ENCODE measurements around the gene EGFL6. TPM values are rescaled to one million over a fixed set of nuclear protein-coding genes. Genes with fewer than 3 reads are reported as not detected.

The EGFL6 gene
- total RNA-seq, 1 experiment from 2014 or later: not detected

DNA sequence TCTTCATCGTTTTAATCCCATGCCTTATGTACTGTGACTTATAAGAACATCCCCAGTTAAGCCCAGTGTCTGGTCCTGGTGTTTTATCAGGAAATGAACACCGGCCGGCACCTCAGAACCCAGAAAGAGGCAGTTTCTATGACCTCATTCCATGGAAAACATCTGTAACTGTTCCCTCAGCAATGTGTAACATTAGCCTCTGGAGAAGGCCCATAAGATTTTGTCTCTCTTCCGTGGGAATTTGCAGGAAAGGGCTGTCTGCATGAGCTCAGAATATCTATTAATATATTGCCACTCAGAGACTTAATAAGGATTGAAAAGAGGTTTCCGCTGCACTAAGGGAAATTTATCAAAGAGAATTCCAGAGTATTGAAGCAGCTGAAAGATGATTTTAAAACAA lies 80.4 kb downstream of the EGFL6 start:
- H3K4me3 ChIP-seq: no peak overlapping the region
- H3K4me1 ChIP-seq (replicated peaks): peaks cover 27% of the 10 kb centered on the region
- no peak overlapping the region for H3K27ac ChIP-seq
- no peaks in the 10 kb centered on the region for H3K9me3 ChIP-seq (replicated peaks)
- DNase-seq (ENCODE audit: low read depth in 1 of 2, low spot score in 2 of 2): no peak
- H3K36me3 ChIP-seq: no peaks in the 10 kb centered on the region
- no peaks in the 10 kb centered on the region for H3K27me3 ChIP-seq (replicated peaks)

GRCh38 chrX:13650318-13650717 lies 80.9 kb downstream of the EGFL6 start:
- H3K27ac ChIP-seq: no peak overlapping the region
- no peak overlapping the region for H3K4me3 ChIP-seq
- H3K9me3 ChIP-seq (replicated peaks): no peaks in the 10 kb centered on the region
- no peak for DNase-seq (ENCODE audit: low read depth in 1 of 2, low spot score in 2 of 2)
- peaks cover 27% of the 10 kb centered on the region for H3K4me1 ChIP-seq (replicated peaks)
- H3K27me3 ChIP-seq (replicated peaks): no peaks in the 10 kb centered on the region
- no peaks in the 10 kb centered on the region for H3K36me3 ChIP-seq

DNA sequence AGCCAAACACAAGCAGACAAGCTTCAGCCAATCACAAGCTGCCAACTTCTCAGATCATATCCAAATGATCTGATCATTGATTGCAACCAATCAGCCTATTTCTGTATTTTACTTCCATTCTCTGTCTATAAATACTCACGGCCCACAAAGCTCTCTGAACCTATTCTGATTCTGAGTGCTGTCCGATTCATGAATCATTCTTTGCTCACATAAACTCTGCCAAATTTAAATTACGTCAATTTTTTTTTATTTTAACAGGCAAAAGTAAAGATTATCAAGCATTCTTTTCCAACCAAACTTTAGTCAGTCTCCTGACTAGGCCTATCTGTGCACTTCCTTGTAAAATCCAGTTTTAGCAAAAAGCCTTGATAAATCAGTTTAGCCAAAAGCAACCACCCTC lies 81.7 kb downstream of the EGFL6 start:
- Histone ChIP-seq H3K27me3 (replicated peaks) (no peaks in the 10 kb centered on the region), H3K27ac (no peak overlapping the region), H3K4me1 (replicated peaks) (peaks cover 27% of the 10 kb centered on the region), H3K4me3 (no peak overlapping the region), H3K9me3 (replicated peaks) (no peaks in the 10 kb centered on the region), H3K36me3 (no peaks in the 10 kb centered on the region)
- no peak for DNase-seq (ENCODE audit: low read depth in 1 of 2, low spot score in 2 of 2)

- no peaks in the 10 kb centered on the region for H3K9me3 ChIP-seq (replicated peaks)
- no peaks in the 10 kb centered on the region for H3K27me3 ChIP-seq (replicated peaks)
- peaks cover 21% of the 10 kb centered on the region for H3K4me1 ChIP-seq (replicated peaks)
- DNase-seq (ENCODE audit: low read depth in 1 of 2, low spot score in 2 of 2): peak; percentile 53 to 85
- H3K36me3 ChIP-seq: no peaks in the 10 kb centered on the region
- H3K27ac ChIP-seq: peak overlapping the region; percentile 97
- peak overlapping the region; percentile 55 for H3K4me3 ChIP-seq
These were observed 82.9 kb downstream of the EGFL6 start for GRCh38 chrX:13652287-13652793.

- H3K4me1 ChIP-seq (replicated peaks): peaks cover 13% of the 10 kb centered on the region
- peak within 1 kb of the TSS; percentile 55 for H3K4me3 ChIP-seq
- H3K27ac ChIP-seq: peak within 1 kb of the TSS; percentile 97
- H3K36me3 ChIP-seq: no peaks in the 10 kb centered on the region
- no peaks in the 10 kb centered on the region for H3K9me3 ChIP-seq (replicated peaks)
- no peaks in the 10 kb centered on the region for H3K27me3 ChIP-seq (replicated peaks)
- DNase-seq (ENCODE audit: low read depth in 1 of 2, low spot score in 2 of 2): peak; percentile 89 to 95
These were observed 83.7 kb downstream of the EGFL6 start, which contains the start of gene TCEANC for GRCh38 chrX:13652850-13653693. Gene TCEANC, plus strand, starts transcription at chrX:13653141. Its CDS starts 9,368 bp downstream, at chrX:13662509.

- Histone ChIP-seq H3K4me1 (replicated peaks) (peaks cover 8% of the 10 kb centered on the region), H3K27me3 (replicated peaks) (no peaks in the 10 kb centered on the region), H3K36me3 (no peaks in the 10 kb centered on the region), H3K9me3 (replicated peaks) (no peaks in the 10 kb centered on the region), H3K27ac (no peak overlapping the region), H3K4me3 (no peak overlapping the region; the same call in 1 of the 2 replicates)
- DNase-seq (ENCODE audit: low read depth in 1 of 2, low spot score in 2 of 2): no peak
These were observed 84.7 kb downstream of the EGFL6 start for GRCh38 chrX:13654116-13654515.

DNA sequence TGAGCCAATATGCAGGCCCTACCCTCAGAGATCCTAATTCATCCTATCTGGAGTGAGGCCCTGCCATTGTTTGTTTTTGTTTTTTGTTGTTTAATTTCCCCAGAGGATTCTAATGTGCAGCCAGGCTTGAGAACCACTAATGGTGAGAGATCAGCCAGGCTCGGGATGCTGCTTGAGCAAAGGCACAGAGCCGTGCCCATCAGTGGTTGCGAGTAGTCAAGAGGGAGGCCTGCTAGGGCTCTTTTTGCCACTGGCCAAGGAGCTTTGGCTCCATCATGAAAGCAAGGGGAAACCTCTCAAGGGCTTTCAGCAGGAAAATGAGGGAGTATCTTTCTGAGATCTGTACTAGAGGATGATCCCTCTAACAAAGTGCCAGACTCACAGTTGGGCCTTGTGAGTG lies 86.3 kb downstream of the EGFL6 start:
- Histone ChIP-seq H3K36me3 (no peaks in the 10 kb centered on the region), H3K4me1 (replicated peaks) (peaks cover 8% of the 10 kb centered on the region), H3K27me3 (replicated peaks) (no peaks in the 10 kb centered on the region), H3K27ac (no peak overlapping the region), H3K4me3 (no peak overlapping the region), H3K9me3 (replicated peaks) (no peaks in the 10 kb centered on the region)
- no peak for DNase-seq (ENCODE audit: low read depth in 1 of 2, low spot score in 2 of 2)

DNA sequence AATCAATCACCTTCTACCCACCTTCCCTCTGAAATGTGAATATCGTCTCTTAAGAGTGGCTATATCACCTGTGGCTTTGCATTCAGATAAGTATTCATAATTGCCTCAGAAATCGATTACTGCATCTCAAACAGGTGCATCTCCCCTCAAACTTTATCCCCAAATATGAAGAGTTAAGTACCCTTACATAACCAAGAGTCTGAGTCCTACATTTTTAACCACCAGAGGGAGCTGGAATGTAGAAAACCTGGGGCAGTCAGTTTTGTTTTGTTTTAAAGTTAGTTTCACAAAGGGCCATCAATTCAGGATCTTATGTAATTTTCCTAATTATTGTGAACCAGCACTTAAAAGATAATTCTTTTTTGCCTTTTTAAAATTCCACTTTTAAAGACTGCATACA lies 89.2 kb downstream of the EGFL6 start:
- Histone ChIP-seq H3K27ac (no peak overlapping the region), H3K36me3 (no peaks in the 10 kb centered on the region), H3K9me3 (replicated peaks) (no peaks in the 10 kb centered on the region), H3K4me3 (no peak overlapping the region), H3K27me3 (replicated peaks) (no peaks in the 10 kb centered on the region), H3K4me1 (replicated peaks) (no peaks in the 10 kb centered on the region; the same call in 1 of the 2 replicates)
- DNase-seq (ENCODE audit: low read depth in 1 of 2, low spot score in 2 of 2): no peak

GRCh38 chrX:13659063-13659462 lies 89.7 kb downstream of the EGFL6 start:
- H3K4me1 ChIP-seq (replicated peaks): no peaks in the 10 kb centered on the region; the same call in 1 of the 2 replicates
- H3K4me3 ChIP-seq: no peak overlapping the region
- no peak for DNase-seq (ENCODE audit: low read depth in 1 of 2, low spot score in 2 of 2)
- no peaks in the 10 kb centered on the region for H3K9me3 ChIP-seq (replicated peaks)
- H3K36me3 ChIP-seq: no peaks in the 10 kb centered on the region
- no peak overlapping the region for H3K27ac ChIP-seq
- no peaks in the 10 kb centered on the region for H3K27me3 ChIP-seq (replicated peaks)

DNA sequence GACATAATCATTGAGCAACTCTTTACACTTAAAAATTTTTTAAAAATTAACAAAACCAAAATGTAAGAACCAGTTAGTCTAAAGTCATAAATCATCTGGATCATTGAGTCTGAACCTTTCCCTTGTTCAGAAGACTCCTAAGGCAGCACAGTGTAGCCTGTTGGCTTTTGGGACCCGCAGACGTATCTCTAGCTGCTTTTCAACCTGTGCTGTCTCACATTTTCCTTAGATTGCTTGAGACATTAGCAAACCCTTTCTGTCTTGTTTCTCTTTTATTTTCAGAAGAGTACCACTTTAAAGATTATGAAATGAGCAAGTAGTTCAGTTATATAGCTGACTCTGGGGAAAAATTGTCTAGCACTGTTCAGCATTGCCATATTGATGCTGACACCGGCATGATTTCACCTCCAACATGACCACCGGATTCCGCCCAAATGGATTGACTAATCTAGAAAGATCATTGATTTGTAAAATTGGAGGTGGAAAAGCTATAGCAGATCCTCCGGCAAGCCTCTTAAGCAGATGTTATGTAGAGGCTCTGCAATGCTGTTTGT lies 92.4 kb downstream of the EGFL6 start:
- DNase-seq (ENCODE audit: low read depth in 1 of 2, low spot score in 2 of 2): no peak
- H3K4me1 ChIP-seq (replicated peaks): no peaks in the 10 kb centered on the region
- no peak overlapping the region for H3K27ac ChIP-seq
- H3K27me3 ChIP-seq (replicated peaks): no peaks in the 10 kb centered on the region
- no peaks in the 10 kb centered on the region for H3K36me3 ChIP-seq
- no peaks in the 10 kb centered on the region for H3K9me3 ChIP-seq (replicated peaks)
- H3K4me3 ChIP-seq: no peak overlapping the region

DNA sequence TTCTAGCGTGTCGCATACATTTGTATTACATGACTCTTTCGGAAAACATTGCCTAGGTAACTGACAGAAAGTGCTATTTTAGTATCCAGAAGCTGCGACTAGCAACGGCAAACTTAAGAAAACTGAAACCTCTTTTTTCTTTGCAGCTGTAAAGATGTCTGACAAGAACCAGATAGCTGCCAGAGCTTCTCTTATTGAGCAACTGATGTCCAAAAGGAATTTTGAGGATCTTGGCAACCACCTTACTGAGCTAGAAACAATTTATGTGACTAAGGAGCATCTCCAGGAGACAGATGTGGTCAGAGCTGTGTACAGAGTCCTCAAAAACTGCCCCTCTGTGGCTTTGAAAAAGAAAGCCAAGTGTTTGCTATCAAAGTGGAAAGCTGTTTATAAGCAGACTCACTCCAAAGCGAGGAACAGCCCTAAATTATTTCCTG lies 93.0 kb downstream of the EGFL6 start:
- H3K27ac ChIP-seq: no peak overlapping the region
- H3K36me3 ChIP-seq: no peaks in the 10 kb centered on the region
- no peaks in the 10 kb centered on the region for H3K4me1 ChIP-seq (replicated peaks)
- H3K4me3 ChIP-seq: no peak overlapping the region
- no peak for DNase-seq (ENCODE audit: low read depth in 1 of 2, low spot score in 2 of 2)
- no peaks in the 10 kb centered on the region for H3K9me3 ChIP-seq (replicated peaks)
- no peaks in the 10 kb centered on the region for H3K27me3 ChIP-seq (replicated peaks)

- Histone ChIP-seq H3K4me3 (no peak overlapping the region), H3K27ac (no peak overlapping the region), H3K4me1 (replicated peaks) (no peaks in the 10 kb centered on the region), H3K9me3 (replicated peaks) (no peaks in the 10 kb centered on the region), H3K27me3 (replicated peaks) (no peaks in the 10 kb centered on the region), H3K36me3 (no peaks in the 10 kb centered on the region)
- no peak for DNase-seq (ENCODE audit: low read depth in 1 of 2, low spot score in 2 of 2)
These were observed 94.6 kb downstream of the EGFL6 start for GRCh38 chrX:13664020-13664419.

- H3K9me3 ChIP-seq (replicated peaks): no peaks in the 10 kb centered on the region
- H3K27ac ChIP-seq: no peak overlapping the region
- no peaks in the 10 kb centered on the region for H3K36me3 ChIP-seq
- peaks cover 4% of the 10 kb centered on the region; the same call in 1 of the 2 replicates for H3K4me1 ChIP-seq (replicated peaks)
- H3K4me3 ChIP-seq: no peak overlapping the region
- no peaks in the 10 kb centered on the region for H3K27me3 ChIP-seq (replicated peaks)
- DNase-seq (ENCODE audit: low read depth in 1 of 2, low spot score in 2 of 2): no peak
These were observed 97.4 kb downstream of the EGFL6 start for GRCh38 chrX:13666836-13667235.

DNA sequence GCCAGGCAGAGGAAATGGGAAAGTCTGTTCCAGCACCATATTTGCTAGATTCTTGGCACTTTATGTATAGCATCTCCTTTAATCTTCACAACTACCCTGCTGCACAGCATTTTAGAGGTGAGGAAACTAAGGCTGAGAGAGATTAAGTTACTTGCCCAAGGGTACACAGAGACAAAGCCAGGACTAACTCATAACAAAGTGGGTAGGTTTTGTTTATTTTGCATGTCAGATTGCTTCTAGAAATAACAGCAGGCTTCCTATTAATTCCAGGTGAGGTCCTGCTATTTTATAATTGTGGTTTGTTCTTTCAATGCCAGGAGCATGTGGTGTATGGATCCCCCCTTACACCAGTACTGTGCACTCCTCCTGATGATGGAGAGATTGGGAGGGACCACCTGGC lies 98.5 kb downstream of the EGFL6 start:
- DNase-seq (ENCODE audit: low read depth in 1 of 2, low spot score in 2 of 2): no peak
- Histone ChIP-seq H3K27ac (no peak overlapping the region), H3K36me3 (no peaks in the 10 kb centered on the region), H3K27me3 (replicated peaks) (no peaks in the 10 kb centered on the region), H3K4me3 (no peak overlapping the region), H3K4me1 (replicated peaks) (peaks cover 4% of the 10 kb centered on the region; the same call in 1 of the 2 replicates), H3K9me3 (replicated peaks) (no peaks in the 10 kb centered on the region)
